GM06990 (cell line): Measurements from ENCODE around the gene S100A7.

ENCODE experiments used
- DNase-seq: peaks from one replicate; pipeline ENCODE4 v3.0.0-alpha.2; 2011; ENCODE audit not compliant: insufficient read length; ENCODE audit errors: extremely low read depth
- H3K27me3 ChIP-seq: replicated peaks from 2 replicates; pipeline ENCODE4 v1.6.0; 2011; ENCODE audit warnings: low read length; ENCODE audit not compliant: control insufficient read depth, insufficient read depth
- H3K36me3 ChIP-seq: 2 replicates; pipeline ENCODE4 v1.5.1; 2011; ENCODE audit warnings: low read length; ENCODE audit not compliant: control insufficient read depth, insufficient read depth
- H3K4me3 ChIP-seq: replicated peaks from 2 replicates; pipeline ENCODE4 v1.5.1; 2011; ENCODE audit warnings: low read depth, mild to moderate bottlenecking, control low read depth, low read length
- TF ChIP-seq, protein P1 (sequence below): IDR thresholded peaks from 2 replicates; pipeline ENCODE4 v1.5.1; 2011; ENCODE audit warnings: low read length, control low read depth, mild to moderate bottlenecking, inconsistent platforms; ENCODE audit not compliant: insufficient read depth, poor library complexity, severe bottlenecking

Gene S100A7

DNA sequence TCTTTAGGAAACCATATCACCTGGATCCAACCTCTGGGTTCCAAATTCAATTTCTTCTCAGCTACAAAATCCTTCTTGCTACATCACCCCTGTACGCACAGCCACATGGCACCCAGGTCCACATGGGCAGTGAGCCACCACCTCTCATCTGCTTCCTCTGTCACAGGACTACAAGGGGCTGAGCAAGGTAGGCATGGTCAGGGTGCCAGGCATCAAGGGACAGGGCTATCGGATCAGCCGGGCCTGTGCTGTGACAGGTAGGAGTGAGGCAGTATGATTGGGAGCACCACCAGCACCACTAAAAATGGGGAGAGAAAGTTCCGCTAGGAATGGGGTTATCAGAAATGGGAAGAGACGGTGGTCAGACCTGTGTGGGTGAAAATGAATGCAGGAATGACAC lies 45.9 kb upstream of the S100A7 start:
- TF ChIP-seq, protein P1, sequence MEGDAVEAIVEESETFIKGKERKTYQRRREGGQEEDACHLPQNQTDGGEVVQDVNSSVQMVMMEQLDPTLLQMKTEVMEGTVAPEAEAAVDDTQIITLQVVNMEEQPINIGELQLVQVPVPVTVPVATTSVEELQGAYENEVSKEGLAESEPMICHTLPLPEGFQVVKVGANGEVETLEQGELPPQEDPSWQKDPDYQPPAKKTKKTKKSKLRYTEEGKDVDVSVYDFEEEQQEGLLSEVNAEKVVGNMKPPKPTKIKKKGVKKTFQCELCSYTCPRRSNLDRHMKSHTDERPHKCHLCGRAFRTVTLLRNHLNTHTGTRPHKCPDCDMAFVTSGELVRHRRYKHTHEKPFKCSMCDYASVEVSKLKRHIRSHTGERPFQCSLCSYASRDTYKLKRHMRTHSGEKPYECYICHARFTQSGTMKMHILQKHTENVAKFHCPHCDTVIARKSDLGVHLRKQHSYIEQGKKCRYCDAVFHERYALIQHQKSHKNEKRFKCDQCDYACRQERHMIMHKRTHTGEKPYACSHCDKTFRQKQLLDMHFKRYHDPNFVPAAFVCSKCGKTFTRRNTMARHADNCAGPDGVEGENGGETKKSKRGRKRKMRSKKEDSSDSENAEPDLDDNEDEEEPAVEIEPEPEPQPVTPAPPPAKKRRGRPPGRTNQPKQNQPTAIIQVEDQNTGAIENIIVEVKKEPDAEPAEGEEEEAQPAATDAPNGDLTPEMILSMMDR = no peak
- DNase-seq = no peak
- H3K27me3 ChIP-seq = no peaks in the 10 kb centered on the region
- H3K4me3 ChIP-seq = no peak overlapping the region
- H3K36me3 ChIP-seq = no peaks in the 10 kb centered on the region

DNA sequence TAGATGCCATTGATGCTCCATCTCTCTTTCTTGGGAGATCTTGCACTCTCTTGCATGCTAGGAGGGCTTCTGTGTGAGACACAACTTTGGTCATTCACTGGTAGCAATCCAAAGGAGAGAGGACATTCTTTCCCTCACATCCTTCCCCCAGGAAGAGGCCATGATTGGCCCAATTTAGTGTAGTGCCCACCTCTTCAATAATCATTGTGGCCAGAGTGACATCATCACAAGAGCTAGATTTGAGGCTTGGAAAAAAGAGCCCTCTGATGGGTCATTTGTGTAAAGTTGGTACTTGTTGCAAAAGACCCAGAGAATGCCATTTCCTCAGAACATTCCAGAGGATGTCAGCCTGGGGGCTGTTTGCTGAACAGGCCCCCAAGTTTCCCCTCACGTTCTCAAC lies 45.1 kb upstream of the S100A7 start:
- TF ChIP-seq, protein P1 = no peak
- no peak for DNase-seq

DNA sequence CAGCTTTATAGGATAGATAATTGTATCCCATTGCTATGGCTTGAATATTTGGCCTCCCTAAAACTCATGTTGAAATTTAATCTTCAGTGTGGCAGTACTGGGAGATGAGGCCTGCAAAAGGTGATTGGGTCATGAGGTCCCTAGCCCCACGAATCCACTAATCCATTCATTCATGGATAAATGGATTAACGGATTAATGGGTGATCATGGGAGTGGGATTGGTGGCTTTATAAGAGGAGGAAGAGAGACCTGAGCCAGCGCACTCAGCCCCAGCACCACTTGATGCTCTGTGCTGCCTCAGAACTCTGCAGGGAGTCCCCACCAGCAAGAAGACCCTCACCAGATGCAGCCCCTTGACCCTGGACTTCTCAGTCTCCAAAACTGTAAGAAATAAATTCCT lies 43.3 kb upstream of the S100A7 start:
- TF ChIP-seq, protein P1 = no peak
- H3K27me3 ChIP-seq = no peaks in the 10 kb centered on the region
- DNase-seq = no peak
- no peaks in the 10 kb centered on the region for H3K36me3 ChIP-seq
- H3K4me3 ChIP-seq = no peak overlapping the region

More for the DNA sequence above, 45.1 kb upstream of the S100A7 start:
- Histone ChIP-seq H3K36me3 (no peaks in the 10 kb centered on the region), H3K27me3 (no peaks in the 10 kb centered on the region), H3K4me3 (no peak overlapping the region)

- TF ChIP-seq, protein P1 = no peak
- Histone ChIP-seq H3K36me3 (no peaks in the 10 kb centered on the region), H3K4me3 (no peak overlapping the region), H3K27me3 (no peaks in the 10 kb centered on the region; the same call in 1 of the 2 replicates)
- no peak for DNase-seq
These were observed 38.3 kb upstream of the S100A7 start for GRCh38 chr1:153498746-153499145.

- DNase-seq = no peak
- Histone ChIP-seq H3K27me3 (no peaks in the 10 kb centered on the region; the same call in 1 of the 2 replicates), H3K36me3 (no peaks in the 10 kb centered on the region), H3K4me3 (no peak overlapping the region)
- TF ChIP-seq, protein P1 = no peak
These were observed 35.1 kb upstream of the S100A7 start for GRCh38 chr1:153495536-153495935.

- Histone ChIP-seq H3K27me3 (no peaks in the 10 kb centered on the region; the same call in 1 of the 2 replicates), H3K4me3 (no peak overlapping the region), H3K36me3 (no peaks in the 10 kb centered on the region)
- TF ChIP-seq, protein P1 = peak; percentile 92
- peak; percentile 33 for DNase-seq
These were observed 34.6 kb upstream of the S100A7 start for GRCh38 chr1:153494976-153495535.
